Stimulated activated CD8-positive, alpha-beta memory T cell treated with anti-CD3 and anti-CD28 coated beads, Interleukin-12 subunit alpha, Interleukin-12 subunit beta, amount 100 ng/mL, for 24 hours (primary cell): Measurements from ENCODE around the gene ILK.

Source experiments
- DNase-seq: peaks from one replicate; pipeline ENCODE4 v3.0.0-alpha.2; 2020; ENCODE audit errors: extremely low read depth

The ILK gene

GRCh38 chr11:6636480-6636879 is 32.9 kb downstream of the ILK start:
- DNase-seq, result no peak

GRCh38 chr11:6637871-6638270 is 34.3 kb downstream of the ILK start:
- no peak for DNase-seq

- no peak for DNase-seq
These were observed 34.9 kb downstream of the ILK start for GRCh38 chr11:6638429-6638828.

GRCh38 chr11:6640036-6640984 is 36.7 kb downstream of the ILK start:
- no peak for DNase-seq

GRCh38 chr11:6640985-6641701 is 37.6 kb downstream of the ILK start:
- no peak for DNase-seq

- DNase-seq, result no peak
These were observed 39.4 kb downstream of the ILK start for GRCh38 chr11:6642957-6643356.

- DNase-seq, result no peak
These were observed 42.5 kb downstream of the ILK start for GRCh38 chr11:6646071-6646470.

- no peak for DNase-seq
These were observed 43.0 kb downstream of the ILK start for GRCh38 chr11:6646576-6646917.

- no peak for DNase-seq
These were observed 43.5 kb downstream of the ILK start for GRCh38 chr11:6646918-6647679.

- DNase-seq, result no peak
These were observed 44.3 kb downstream of the ILK start for GRCh38 chr11:6647836-6648235.

GRCh38 chr11:6648501-6648900 is 44.9 kb downstream of the ILK start:
- DNase-seq, result no peak

- no peak for DNase-seq
These were observed 46.5 kb downstream of the ILK start for GRCh38 chr11:6650104-6650503.

GRCh38 chr11:6650980-6651379 is 47.4 kb downstream of the ILK start:
- no peak for DNase-seq

- no peak for DNase-seq
These were observed 48.6 kb downstream of the ILK start for GRCh38 chr11:6652182-6652581.

- no peak for DNase-seq
These were observed 49.5 kb downstream of the ILK start for GRCh38 chr11:6653097-6653496.

- no peak for DNase-seq
These were observed 50.1 kb downstream of the ILK start for GRCh38 chr11:6653656-6654055.

- DNase-seq, result no peak
These were observed 50.9 kb downstream of the ILK start for GRCh38 chr11:6654281-6655019.

GRCh38 chr11:6655020-6655789 is 51.6 kb downstream of the ILK start:
- DNase-seq, result no peak

- no peak for DNase-seq
These were observed 52.4 kb downstream of the ILK start, which contains the start of gene DCHS1 for GRCh38 chr11:6655790-6656583. DCHS1 (minus strand) TSS chr11:6655809; CDS start chr11:6641613, 14,196 bp downstream.

GRCh38 chr11:6656584-6656915 is 53.0 kb downstream of the ILK start:
- no peak for DNase-seq
